ENCODE measurements around the gene EFHC1.

The EFHC1 gene

GRCh38 chr6:52519618-52520017, 99.5 kb downstream of the EFHC1 start:
- H3K4me3 Mint-ChIP-seq: no peak overlapping the region
- no peaks in the 10 kb centered on the region for H3K9me3 Mint-ChIP-seq
- peaks cover 38% of the 10 kb centered on the region for H3K36me3 Mint-ChIP-seq (ENCODE audit: low read depth)
- H3K27me3 Mint-ChIP-seq (ENCODE audit: low read depth): peaks cover 3% of the 10 kb centered on the region
- no peak overlapping the region for H3K27ac Mint-ChIP-seq
- no peak for TF ChIP-seq CTCF (IDR thresholded peaks at IDR 0.05; ENCODE audit: unreplicated experiment in 3 of 3)
- H3K4me1 Mint-ChIP-seq: peaks cover 52% of the 10 kb centered on the region

DNA sequence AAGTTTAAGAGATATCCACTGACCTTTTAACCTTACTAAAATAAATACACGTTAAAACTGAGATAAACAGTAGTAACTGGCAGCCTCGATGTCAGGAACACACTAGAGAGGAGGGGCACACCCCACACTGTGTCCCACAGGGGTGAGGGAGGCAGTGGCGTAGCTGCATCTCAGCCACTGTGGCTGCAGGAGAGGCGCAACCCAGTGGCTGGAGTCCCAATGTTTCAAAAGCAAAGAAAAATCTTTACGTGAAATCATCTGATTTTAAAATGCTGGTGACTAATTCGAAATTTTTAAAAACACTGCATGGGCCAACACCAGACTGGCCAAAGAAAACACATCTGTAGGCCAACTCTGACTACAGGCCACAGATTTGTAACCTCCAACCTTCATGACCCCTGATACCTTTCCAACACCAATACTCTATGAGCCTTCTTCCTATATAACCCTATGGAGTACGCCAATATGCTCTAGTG, 102.0 kb downstream of the EFHC1 start:
- H3K27ac Mint-ChIP-seq: peak overlapping the region in 2 of 3 experiments; percentile 60 to 70
- no peaks in the 10 kb centered on the region for H3K9me3 Mint-ChIP-seq
- H3K4me3 Mint-ChIP-seq: no peak overlapping the region
- TF ChIP-seq CTCF (IDR thresholded peaks at IDR 0.05; ENCODE audit: unreplicated experiment in 3 of 3): no peak
- H3K27me3 Mint-ChIP-seq (ENCODE audit: low read depth): peaks cover 3% of the 10 kb centered on the region
- peaks cover 22% of the 10 kb centered on the region for H3K36me3 Mint-ChIP-seq (ENCODE audit: low read depth)
- H3K4me1 Mint-ChIP-seq: peaks cover 46% of the 10 kb centered on the region

GRCh38 chr6:52522655-52523054, 102.5 kb downstream of the EFHC1 start:
- H3K27me3 Mint-ChIP-seq (ENCODE audit: low read depth): peaks cover 3% of the 10 kb centered on the region
- H3K4me1 Mint-ChIP-seq: peaks cover 43% of the 10 kb centered on the region
- H3K9me3 Mint-ChIP-seq: no peaks in the 10 kb centered on the region
- no peak for TF ChIP-seq CTCF (IDR thresholded peaks at IDR 0.05; ENCODE audit: unreplicated experiment in 3 of 3)
- H3K4me3 Mint-ChIP-seq: no peak overlapping the region
- peaks cover 22% of the 10 kb centered on the region for H3K36me3 Mint-ChIP-seq (ENCODE audit: low read depth)
- peak overlapping the region in 2 of 3 experiments; percentile 60 to 70 for H3K27ac Mint-ChIP-seq

- Mint-ChIP-seq H3K4me1 (peaks cover 39% of the 10 kb centered on the region), H3K9me3 (no peaks in the 10 kb centered on the region), H3K4me3 (no peak overlapping the region), H3K27me3 (ENCODE audit: low read depth) (no peaks in the 10 kb centered on the region), H3K27ac (peak overlapping the region in 2 of 3 experiments; percentile 19 to 60), H3K36me3 (ENCODE audit: low read depth) (peaks cover 13% of the 10 kb centered on the region)
- TF ChIP-seq CTCF (IDR thresholded peaks at IDR 0.05; ENCODE audit: unreplicated experiment in 3 of 3): no peak
These were observed 103.4 kb downstream of the EFHC1 start for GRCh38 chr6:52523378-52524142.

GRCh38 chr6:52524918-52525317, 104.8 kb downstream of the EFHC1 start:
- Mint-ChIP-seq H3K27me3 (ENCODE audit: low read depth) (no peaks in the 10 kb centered on the region), H3K36me3 (ENCODE audit: low read depth) (peaks cover 2% of the 10 kb centered on the region), H3K4me1 (peaks cover 39% of the 10 kb centered on the region), H3K27ac (no peak overlapping the region), H3K9me3 (no peaks in the 10 kb centered on the region), H3K4me3 (no peak overlapping the region)
- TF ChIP-seq CTCF (IDR thresholded peaks at IDR 0.05; ENCODE audit: unreplicated experiment in 3 of 3): no peak

- Mint-ChIP-seq H3K36me3 (ENCODE audit: low read depth) (peaks cover 4% of the 10 kb centered on the region), H3K9me3 (no peaks in the 10 kb centered on the region), H3K27me3 (ENCODE audit: low read depth) (no peaks in the 10 kb centered on the region), H3K4me1 (peaks cover 33% of the 10 kb centered on the region), H3K4me3 (no peak overlapping the region), H3K27ac (no peak overlapping the region)
- TF ChIP-seq CTCF (IDR thresholded peaks at IDR 0.05; ENCODE audit: unreplicated experiment in 3 of 3): no peak
These were observed 106.5 kb downstream of the EFHC1 start for GRCh38 chr6:52526634-52527033.
